ENCODE results near the gene MVB12B. TPM values are rescaled to one million over a fixed set of nuclear protein-coding genes. Genes with fewer than 3 reads are reported as not detected.
A peak's percentile ranks its signal among the peaks of the same experiment; 100 is the strongest.

MVB12B gene
- total and polyA plus RNA-seq, 2 of the 8 experiments (the other 6 are each of a cell fraction or from before 2014, with no cell fraction given) = 2.6 to 5.0 TPM

- Histone ChIP-seq H2BK12ac (ENCODE audit: low read depth, low read length) (peak overlapping the region; percentile 70; the same call in 1 of the 2 replicates), H3K56ac (replicated peaks; ENCODE audit: insufficient read length, low read depth, low read length) (no peak overlapping the region), H3K27me3 (replicated peaks in 1 of 4; ENCODE audit: control insufficient read depth in 3 of 4, extremely low read depth in 1 of 4, insufficient read depth in 3 of 4, low read length in 3 of 4) (no peaks in the 10 kb centered on the region; a peak in 2 of 7 replicates), H3K79me2 (ENCODE audit: control insufficient read depth in 1 of 2, insufficient read depth in 2 of 2, low read length in 2 of 2) (no peaks in the 10 kb centered on the region), H3K14ac (ENCODE audit: insufficient read length) (no peak overlapping the region), H3K9me3 (ENCODE audit: insufficient read depth in 2 of 2, low read depth in 1 of 2, low read length in 1 of 2) (no peaks in the 10 kb centered on the region), H3K36me3 (ENCODE audit: control insufficient read depth in 2 of 4, insufficient read depth in 4 of 4, low read length in 3 of 4) (no peaks in the 10 kb centered on the region), H3K23me2 (ENCODE audit: low read depth, low read length) (no peaks in the 10 kb centered on the region), H4K5ac (ENCODE audit: insufficient read length, low read depth, low read length) (no peak overlapping the region), H3K9ac (replicated peaks in 1 of 4; ENCODE audit: extremely low read depth in 1 of 4, low read depth in 3 of 4, low read length in 3 of 4) (no peak overlapping the region), H2AFZ (ENCODE audit: low read length) (no peak overlapping the region), H3K27ac (ENCODE audit: low read depth, low read length) (no peak overlapping the region), H4K91ac (replicated peaks; ENCODE audit: insufficient read length, low read length) (no peak overlapping the region), H2BK20ac (ENCODE audit: low read length) (no peak overlapping the region), H3K4me1 (replicated peaks in 1 of 4; ENCODE audit: control insufficient read depth in 3 of 4, insufficient read depth in 4 of 4, low read length in 3 of 4) (peaks cover 11 to 16% (median 14%) of the 10 kb centered on the region in 4 experiments), H2BK15ac (ENCODE audit: low read length) (no peak overlapping the region), H2BK120ac (replicated peaks; ENCODE audit: low read depth, low read length) (no peak overlapping the region), H2AK5ac (ENCODE audit: low read depth, low read length) (peak overlapping the region; percentile 5; the same call in 1 of the 2 replicates), H3K4ac (replicated peaks; ENCODE audit: insufficient read length, low read depth, low read length) (no peak overlapping the region), H3K4me3 (ENCODE audit: extremely low read depth in 1 of 4, insufficient read depth in 2 of 4, low read depth in 3 of 4, low read length in 4 of 4) (no peak overlapping the region), H4K20me1 (replicated peaks in 1 of 2; ENCODE audit: control insufficient read depth in 1 of 2, insufficient read depth in 2 of 2, low read length in 2 of 2) (no peaks in the 10 kb centered on the region), H3K4me2 (ENCODE audit: insufficient read depth in 1 of 2, low read depth in 2 of 2, low read length in 2 of 2) (peak overlapping the region in 1 of 2 experiments; percentile 30; a peak in 1 of 4 replicates), H2BK5ac (ENCODE audit: low read depth, low read length) (no peak overlapping the region), H3K23ac (ENCODE audit: insufficient read length) (no peak overlapping the region), H3K18ac (ENCODE audit: extremely low read depth, low read length) (no peak overlapping the region), H3K79me1 (ENCODE audit: low read depth, low read length) (no peaks in the 10 kb centered on the region), H4K8ac (ENCODE audit: extremely low read depth, insufficient read depth, low read length) (no peak overlapping the region)
- TF ChIP-seq CEBPB (IDR thresholded peaks at IDR 0.05; ENCODE audit: low read depth, low read length) (peak; percentile 36; the same call in 1 of the 2 replicates), KDM5A (IDR thresholded peaks at IDR 0.05; ENCODE audit: low read length) (no peak)
- ChIA-PET POLR2A (ENCODE audit: partially characterized antibody) (no interaction called here), CTCF (ENCODE audit: partially characterized antibody) (interaction anchor here (0.6 to 4.1 kb wide), 7 partner anchors 10 to 144 kb away, joined by 3 to 21 read pairs (median 4); no protein-coding TSS in a partner anchor)
- no peak for FAIRE-seq
- 89% methylated on average over 17 of the region's 17 CpGs; no CpG with 5 or more reads in 1 of the 2 experiments for WGBS, 2 experiments (ENCODE audit: extremely low coverage in 1 of 2, insufficient coverage in 1 of 2, insufficient read length in 1 of 2, insufficient replicate concordance in 2 of 2, low coverage in 1 of 2, low lambda C conversion rate in 2 of 2, missing lambda C conversion rate in 1 of 2)
- DNase-seq (ENCODE audit: low read depth in 1 of 2, low spot score in 2 of 2) = no peak
These were observed 94.3 kb downstream of the MVB12B start for GRCh38 chr9:126420643-126421564.
